Measurements from ENCODE around the gene CTXND1. TPM values are rescaled to one million over a fixed set of nuclear protein-coding genes. Genes with fewer than 3 reads are reported as not detected.

Gene CTXND1
- total RNA-seq, 3 donors from 2014 or later (not counting 1 experiment from before 2014, with no cell fraction given) = not detected

GRCh38 chr15:80207887-80208286 lies 44.1 kb downstream of the CTXND1 start:
- no peaks in the 10 kb centered on the region for H3K36me3 ChIP-seq (ENCODE audit: control insufficient read depth, insufficient read depth, low read length)
- Mint-ChIP-seq H3K27ac (no peak overlapping the region), H3K27me3 (ENCODE audit: low read depth in 2 of 2) (peaks cover 32 to 39% of the 10 kb centered on the region in 2 donors), H3K9me3 (no peaks in the 10 kb centered on the region), H3K4me1 (no peaks in the 10 kb centered on the region), H3K36me3 (no peaks in the 10 kb centered on the region), H3K4me3 (no peak overlapping the region)
- no peak overlapping the region for H3K27ac ChIP-seq (ENCODE audit: low read length)
- no peak overlapping the region for H3K4me3 ChIP-seq (ENCODE audit: low read length)
- H3K27me3 ChIP-seq (ENCODE audit: control insufficient read depth, insufficient read depth, low read length) = peaks cover 4% of the 10 kb centered on the region
- ATAC-seq (no peak), DNase-seq (no peak)
- intact Hi-C loops (cut with micrococcal nuclease) = no loop called here
- no peak for TF ChIP-seq CTCF (IDR thresholded peaks at IDR 0.05)
- 94% methylated on average over 2 of the region's 3 CpGs for WGBS (ENCODE audit: insufficient coverage)
- no peaks in the 10 kb centered on the region for H3K9me3 ChIP-seq (ENCODE audit: control insufficient read depth, insufficient read depth, low read length)
- H3K4me1 ChIP-seq (ENCODE audit: control insufficient read depth, insufficient read depth, low read length) = no peaks in the 10 kb centered on the region

- ATAC-seq = no peak
- H3K9me3 Mint-ChIP-seq = no peaks in the 10 kb centered on the region
- no peaks in the 10 kb centered on the region for H3K4me1 ChIP-seq (ENCODE audit: control insufficient read depth, insufficient read depth, low read length)
- no peaks in the 10 kb centered on the region for H3K36me3 ChIP-seq (ENCODE audit: control insufficient read depth, insufficient read depth, low read length)
- TF ChIP-seq CTCF (IDR thresholded peaks at IDR 0.05) = no peak
- 86% methylated on average over 2 of the region's 4 CpGs for WGBS (ENCODE audit: insufficient coverage)
- no peak for DNase-seq
- H3K4me3 ChIP-seq (ENCODE audit: low read length) = no peak overlapping the region
- H3K27me3 ChIP-seq (ENCODE audit: control insufficient read depth, insufficient read depth, low read length) = peaks cover 4% of the 10 kb centered on the region
- H3K27me3 Mint-ChIP-seq (ENCODE audit: low read depth in 2 of 2) = peaks cover 25 to 28% of the 10 kb centered on the region in 2 donors
- H3K4me3 Mint-ChIP-seq = no peak overlapping the region
- no peak overlapping the region for H3K27ac Mint-ChIP-seq
- intact Hi-C loops (cut with micrococcal nuclease) = no loop called here
- no peak overlapping the region for H3K27ac ChIP-seq (ENCODE audit: low read length)
- no peaks in the 10 kb centered on the region for H3K36me3 Mint-ChIP-seq
- H3K9me3 ChIP-seq (ENCODE audit: control insufficient read depth, insufficient read depth, low read length) = no peaks in the 10 kb centered on the region
- no peaks in the 10 kb centered on the region for H3K4me1 Mint-ChIP-seq
Observed at GRCh38 chr15:80204231-80204630, 47.8 kb downstream of the CTXND1 start.

DNA sequence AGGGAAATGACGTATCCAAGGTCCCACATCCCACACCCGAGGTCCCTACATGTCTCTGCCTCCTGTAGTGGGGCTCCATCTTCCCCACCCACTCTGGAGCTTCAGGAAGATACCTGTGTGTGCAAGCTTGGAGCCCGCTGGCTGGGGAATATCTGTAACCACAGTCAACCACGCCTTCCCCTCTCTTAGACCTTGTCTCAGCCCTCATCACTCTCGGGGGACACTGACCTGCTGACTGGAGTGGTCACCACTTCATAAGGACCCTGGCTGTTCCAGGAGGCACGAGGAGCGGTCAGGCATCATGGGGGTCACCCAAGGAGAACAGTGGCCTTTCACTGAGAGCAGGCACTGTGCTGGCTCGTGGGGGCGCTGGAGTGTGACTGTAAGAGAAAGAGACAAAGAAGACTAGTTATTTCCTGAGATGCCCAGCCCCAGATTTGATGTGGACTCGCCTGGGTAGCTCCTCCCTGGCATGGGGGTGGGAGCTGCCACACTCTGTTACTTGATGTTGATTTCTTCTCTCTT lies 48.6 kb downstream of the CTXND1 start:
- intact Hi-C loops (cut with micrococcal nuclease) = no loop called here
- Histone ChIP-seq H3K9me3 (ENCODE audit: control insufficient read depth, insufficient read depth, low read length) (no peaks in the 10 kb centered on the region), H3K4me3 (ENCODE audit: low read length) (no peak overlapping the region), H3K27me3 (ENCODE audit: control insufficient read depth, insufficient read depth, low read length) (peaks cover 4% of the 10 kb centered on the region), H3K36me3 (ENCODE audit: control insufficient read depth, insufficient read depth, low read length) (no peaks in the 10 kb centered on the region), H3K4me1 (ENCODE audit: control insufficient read depth, insufficient read depth, low read length) (no peaks in the 10 kb centered on the region), H3K27ac (ENCODE audit: low read length) (no peak overlapping the region)
- no peaks in the 10 kb centered on the region for H3K36me3 Mint-ChIP-seq
- ATAC-seq (no peak), DNase-seq (no peak)
- no peak overlapping the region for H3K4me3 Mint-ChIP-seq
- H3K9me3 Mint-ChIP-seq = no peaks in the 10 kb centered on the region
- H3K4me1 Mint-ChIP-seq = no peaks in the 10 kb centered on the region
- H3K27me3 Mint-ChIP-seq (ENCODE audit: low read depth in 2 of 2) = peaks cover 27 to 33% of the 10 kb centered on the region in 2 donors
- 80% methylated on average over 9 of the region's 10 CpGs for WGBS (ENCODE audit: insufficient coverage)
- H3K27ac Mint-ChIP-seq = no peak overlapping the region
- TF ChIP-seq CTCF (IDR thresholded peaks at IDR 0.05) = no peak
